IPS-18c (cell line): Measurements from ENCODE around the gene ARMC9.

Experiments
- H3K4me3 ChIP-seq: 2 replicates; pipeline ENCODE4 v1.7.0; 2013; ENCODE audit warnings: low read depth, mild to moderate bottlenecking, low read length, moderate library complexity; ENCODE audit not compliant: insufficient read depth
- H3K9me3 ChIP-seq: one replicate; pipeline ENCODE4 v1.6.1; 2013; ENCODE audit warnings: mild to moderate bottlenecking, low read length, moderate library complexity; ENCODE audit not compliant: control insufficient read depth, insufficient read depth

ARMC9 gene

DNA sequence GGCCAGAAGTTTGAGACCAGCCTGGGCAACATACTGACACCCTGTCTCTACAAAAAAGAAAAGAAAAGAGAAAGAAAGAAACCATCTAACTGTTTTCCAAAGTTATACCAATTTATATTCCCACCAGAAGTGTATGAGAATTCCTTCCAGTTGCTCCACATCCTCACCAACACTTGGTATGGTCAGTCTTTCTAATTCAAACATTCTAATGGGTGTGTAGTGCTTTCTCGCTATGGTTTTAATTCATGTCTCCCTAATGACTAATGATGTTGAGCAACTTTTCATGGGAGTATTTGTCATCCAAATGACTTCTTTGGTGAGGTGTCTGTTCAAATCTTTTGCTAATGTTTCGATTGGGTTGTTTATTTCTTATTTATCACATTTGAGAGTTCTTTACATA lies 186.5 kb downstream of the ARMC9 start:
- Histone ChIP-seq H3K4me3 (no peak overlapping the region), H3K9me3 (no peaks in the 10 kb centered on the region)

DNA sequence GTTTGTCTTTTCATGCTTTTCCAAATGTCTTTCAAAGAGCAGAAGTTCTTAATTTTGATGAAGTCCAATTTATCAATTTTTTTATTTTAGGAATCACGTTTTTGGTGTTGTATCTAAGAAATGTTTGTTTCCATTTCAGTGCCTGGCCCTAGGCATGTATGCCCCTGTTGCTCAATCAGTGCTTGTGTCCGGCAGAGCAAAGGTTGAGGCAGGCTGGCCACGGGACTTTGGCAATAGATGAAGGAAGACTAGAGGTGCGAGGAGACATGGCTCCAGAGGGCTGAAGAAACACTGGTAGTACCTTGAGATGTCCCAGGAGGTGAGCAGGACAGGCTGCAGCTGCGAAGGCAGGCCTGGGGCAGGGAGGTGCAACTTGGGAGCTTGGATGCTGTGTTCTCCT lies 187.0 kb downstream of the ARMC9 start:
- no peak overlapping the region for H3K4me3 ChIP-seq
- H3K9me3 ChIP-seq: no peaks in the 10 kb centered on the region

DNA sequence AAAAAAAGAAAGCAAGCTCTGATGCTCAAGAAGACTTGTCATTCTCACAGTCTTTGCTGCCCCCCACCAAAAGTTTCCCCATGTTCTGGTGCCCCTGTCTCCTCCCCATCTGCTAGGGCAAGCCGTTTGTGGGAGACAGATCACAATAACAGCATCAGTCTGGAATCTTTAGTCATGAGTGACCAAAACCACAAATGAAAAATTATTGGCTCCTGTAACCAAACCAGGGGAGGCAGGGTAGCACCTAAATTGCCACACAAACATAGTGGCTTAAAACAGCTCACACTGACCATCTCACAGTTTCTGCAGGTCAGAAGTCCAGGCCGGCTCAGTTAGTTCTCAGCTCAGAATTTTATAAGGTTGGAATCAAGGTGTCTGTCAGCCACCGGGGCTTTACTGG lies 188.0 kb downstream of the ARMC9 start:
- H3K4me3 ChIP-seq: no peak overlapping the region
- no peaks in the 10 kb centered on the region for H3K9me3 ChIP-seq

DNA sequence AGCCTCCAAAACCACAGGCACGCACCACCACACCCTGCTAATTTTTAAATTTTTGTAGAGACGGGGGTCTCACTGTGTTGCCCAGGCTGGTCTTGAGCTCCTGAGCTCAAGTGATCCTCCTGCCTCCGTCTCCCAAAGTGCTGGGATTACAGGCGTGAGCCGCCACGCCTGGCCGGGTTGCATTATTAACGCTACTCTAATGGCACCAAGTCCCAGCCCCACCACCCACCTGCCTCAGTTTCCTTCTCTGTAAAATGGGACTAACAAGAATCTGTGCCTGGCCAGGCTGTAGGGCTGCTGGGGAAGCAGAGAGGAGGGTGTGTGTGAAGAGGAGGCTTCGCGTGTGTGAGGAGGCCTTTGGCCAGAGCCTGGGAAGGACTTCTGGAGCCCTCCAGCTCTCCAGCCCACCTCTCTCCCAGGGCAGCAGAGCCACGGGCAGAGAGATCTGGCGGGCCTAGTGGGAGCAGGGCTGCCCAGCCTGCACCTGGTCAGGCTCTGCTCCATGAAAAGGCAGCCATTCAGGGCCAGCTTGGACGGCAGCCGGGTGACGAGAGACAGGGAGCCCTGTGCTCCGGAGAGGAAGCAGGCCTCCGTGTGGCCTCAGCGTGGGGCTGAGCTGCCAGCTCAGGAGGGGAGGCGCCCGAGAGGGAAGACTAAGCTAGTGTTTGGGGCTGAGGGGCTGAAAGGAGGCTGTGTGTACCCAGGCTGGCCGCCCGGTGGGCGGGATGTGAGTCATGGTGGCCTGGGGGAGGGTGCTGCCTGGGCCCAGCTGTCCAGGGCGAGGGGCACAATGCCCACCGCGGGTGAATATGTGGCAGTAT lies 189.7 kb downstream of the ARMC9 start:
- no peak overlapping the region for H3K4me3 ChIP-seq
- no peaks in the 10 kb centered on the region for H3K9me3 ChIP-seq

DNA sequence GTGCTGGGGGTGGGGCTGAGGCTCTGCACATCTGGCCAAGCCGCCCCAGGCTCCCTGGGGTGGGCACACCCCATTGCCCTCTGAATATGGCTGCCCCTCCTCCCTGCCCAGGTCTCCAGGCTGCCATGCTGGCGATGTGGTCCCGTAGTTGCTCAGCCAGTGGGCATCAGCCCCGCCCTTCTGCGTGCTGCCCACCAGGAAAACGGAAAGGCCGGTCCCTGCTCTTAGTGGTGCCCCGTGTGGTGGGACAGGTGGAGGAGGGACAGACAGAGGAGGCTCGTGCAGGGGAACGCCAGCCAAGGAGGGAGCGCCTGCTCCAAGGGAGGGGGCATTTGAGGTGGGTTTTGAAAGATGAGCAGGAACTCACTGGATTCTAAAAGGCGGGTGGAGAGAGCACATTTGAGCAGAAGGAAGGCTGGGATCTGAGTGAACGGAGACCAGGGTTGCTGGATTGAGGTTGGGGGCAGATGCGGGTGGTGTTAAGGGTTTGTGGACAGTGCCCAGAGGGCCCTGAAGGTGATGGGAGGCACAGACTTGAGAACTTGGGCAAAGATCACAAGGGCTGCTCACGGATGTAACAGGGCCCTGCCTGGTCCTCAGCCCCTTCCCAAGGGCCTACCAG lies 190.4 kb downstream of the ARMC9 start:
- H3K9me3 ChIP-seq: no peaks in the 10 kb centered on the region
- H3K4me3 ChIP-seq: no peak overlapping the region

DNA sequence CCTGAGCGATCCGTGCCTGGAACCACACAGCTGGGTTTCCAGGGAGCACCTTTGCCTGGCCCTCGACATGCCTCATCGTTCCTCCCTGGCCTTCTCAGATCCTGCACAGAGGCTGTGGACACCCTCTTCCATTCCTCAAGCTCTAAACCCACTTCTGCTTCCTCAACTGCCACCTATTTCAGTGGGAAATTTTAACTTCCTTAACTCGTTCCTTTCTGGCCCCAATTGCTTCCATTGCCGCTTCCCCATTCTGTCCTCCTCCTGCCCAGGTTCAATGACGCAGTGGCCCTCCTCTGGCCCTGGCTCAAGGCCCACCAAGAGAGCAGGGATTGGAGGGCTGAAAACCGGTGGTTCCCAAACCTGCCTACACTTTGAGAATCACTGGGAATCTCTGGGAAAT lies 192.2 kb downstream of the ARMC9 start:
- Histone ChIP-seq H3K9me3 (no peaks in the 10 kb centered on the region), H3K4me3 (no peak overlapping the region)

DNA sequence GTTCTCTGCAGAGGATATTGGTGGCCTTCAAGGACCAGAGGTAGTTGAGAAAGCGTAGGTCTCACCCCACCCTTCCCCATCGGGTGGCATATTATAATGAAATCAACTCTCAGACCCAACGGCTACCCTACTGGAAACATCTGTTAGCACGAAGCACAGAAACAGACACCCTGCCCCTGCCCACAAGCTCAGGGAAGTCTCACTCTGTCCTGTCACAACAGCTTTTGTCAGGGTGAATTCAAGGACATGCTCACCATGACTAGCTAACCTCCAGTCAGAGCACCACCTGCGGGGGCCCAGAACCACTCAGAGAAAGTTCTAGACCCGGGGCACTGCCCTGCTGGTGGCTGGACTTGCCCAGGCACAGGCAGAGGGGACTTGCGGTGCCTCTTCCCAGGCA lies 193.6 kb downstream of the ARMC9 start:
- no peaks in the 10 kb centered on the region for H3K9me3 ChIP-seq
- H3K4me3 ChIP-seq: no peak overlapping the region

DNA sequence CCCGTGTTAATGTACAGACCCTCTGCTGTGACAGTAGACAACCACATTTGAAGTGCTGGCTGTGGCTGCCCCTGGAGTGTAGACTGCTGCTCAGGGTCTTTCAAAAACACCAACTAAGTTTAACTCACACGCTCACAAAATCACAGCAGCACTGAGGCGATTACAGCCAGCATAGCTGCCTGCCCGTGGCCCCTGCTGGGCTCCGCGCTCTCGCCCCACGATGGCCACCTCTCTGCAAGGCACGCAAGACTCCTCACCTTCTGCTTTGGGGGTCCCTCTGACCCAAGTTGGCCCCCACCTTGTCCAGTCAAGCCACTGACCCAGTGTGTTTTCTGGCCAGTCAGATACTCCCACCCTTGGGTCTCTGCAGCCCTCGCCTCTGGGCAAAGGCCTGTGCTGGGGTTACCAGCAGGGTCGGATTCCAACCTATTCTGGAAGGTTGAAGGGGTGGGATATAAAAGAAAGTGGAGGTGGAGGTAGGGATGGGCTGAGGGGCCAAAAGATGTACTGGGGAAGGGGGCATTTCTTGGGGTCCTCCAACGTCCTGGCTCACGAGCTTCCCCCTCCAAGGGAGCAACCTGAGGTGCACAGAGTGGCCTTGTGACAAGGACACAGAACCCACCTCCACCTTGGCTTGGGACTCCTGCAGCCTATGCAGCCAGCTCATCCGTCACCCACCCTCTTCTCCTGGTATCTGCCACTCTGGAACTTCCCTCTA lies 194.2 kb downstream of the ARMC9 start:
- Histone ChIP-seq H3K9me3 (no peaks in the 10 kb centered on the region), H3K4me3 (no peak overlapping the region)

DNA sequence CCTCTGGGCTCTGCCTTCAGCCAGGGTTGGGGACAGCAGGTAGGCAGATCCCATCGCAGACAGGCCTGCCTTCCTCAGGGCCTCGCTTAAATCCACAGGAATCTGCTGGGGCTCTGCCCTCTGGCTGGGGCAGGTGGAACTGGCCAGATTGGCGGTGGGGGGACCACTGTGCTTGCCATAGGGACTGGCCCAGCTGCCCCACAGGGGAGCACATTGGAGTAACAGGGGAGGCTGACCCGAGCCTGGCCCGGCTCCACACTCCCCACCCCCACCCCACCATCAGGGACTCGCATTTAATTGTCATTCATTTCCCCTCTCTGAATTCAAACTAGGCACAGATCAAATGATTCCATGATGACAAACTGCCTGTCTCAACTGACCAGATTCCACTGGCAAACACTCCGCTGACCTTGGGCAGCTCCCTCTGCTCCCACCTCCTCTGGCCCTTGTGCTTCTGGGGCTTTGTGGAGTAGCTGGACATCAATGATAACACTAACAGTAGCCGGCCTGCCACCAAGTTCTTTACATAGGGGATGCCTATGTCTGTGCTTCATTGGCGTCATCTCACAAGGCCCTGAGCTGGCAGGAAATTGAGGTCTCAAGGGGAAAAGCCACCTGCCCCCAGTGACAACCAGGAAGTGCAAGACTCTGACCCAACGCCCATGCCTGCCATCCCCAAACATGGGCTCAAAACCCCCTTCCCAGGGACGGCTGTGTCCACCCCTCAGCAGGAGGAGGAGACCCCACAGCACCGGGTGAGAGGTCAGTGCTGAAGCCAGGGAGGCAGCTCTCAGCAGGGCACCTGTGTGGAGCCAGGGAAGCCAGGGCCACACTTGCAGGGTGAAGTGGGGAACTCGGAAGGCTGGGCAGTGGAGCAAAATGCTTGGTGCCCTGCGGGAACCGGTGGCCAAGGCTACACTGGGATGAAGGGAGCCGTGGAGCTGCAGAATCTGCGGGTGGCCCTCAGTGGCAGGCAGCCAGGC lies 195.0 kb downstream of the ARMC9 start:
- Histone ChIP-seq H3K4me3 (no peak overlapping the region; the same call in 1 of the 2 replicates), H3K9me3 (no peaks in the 10 kb centered on the region)

DNA sequence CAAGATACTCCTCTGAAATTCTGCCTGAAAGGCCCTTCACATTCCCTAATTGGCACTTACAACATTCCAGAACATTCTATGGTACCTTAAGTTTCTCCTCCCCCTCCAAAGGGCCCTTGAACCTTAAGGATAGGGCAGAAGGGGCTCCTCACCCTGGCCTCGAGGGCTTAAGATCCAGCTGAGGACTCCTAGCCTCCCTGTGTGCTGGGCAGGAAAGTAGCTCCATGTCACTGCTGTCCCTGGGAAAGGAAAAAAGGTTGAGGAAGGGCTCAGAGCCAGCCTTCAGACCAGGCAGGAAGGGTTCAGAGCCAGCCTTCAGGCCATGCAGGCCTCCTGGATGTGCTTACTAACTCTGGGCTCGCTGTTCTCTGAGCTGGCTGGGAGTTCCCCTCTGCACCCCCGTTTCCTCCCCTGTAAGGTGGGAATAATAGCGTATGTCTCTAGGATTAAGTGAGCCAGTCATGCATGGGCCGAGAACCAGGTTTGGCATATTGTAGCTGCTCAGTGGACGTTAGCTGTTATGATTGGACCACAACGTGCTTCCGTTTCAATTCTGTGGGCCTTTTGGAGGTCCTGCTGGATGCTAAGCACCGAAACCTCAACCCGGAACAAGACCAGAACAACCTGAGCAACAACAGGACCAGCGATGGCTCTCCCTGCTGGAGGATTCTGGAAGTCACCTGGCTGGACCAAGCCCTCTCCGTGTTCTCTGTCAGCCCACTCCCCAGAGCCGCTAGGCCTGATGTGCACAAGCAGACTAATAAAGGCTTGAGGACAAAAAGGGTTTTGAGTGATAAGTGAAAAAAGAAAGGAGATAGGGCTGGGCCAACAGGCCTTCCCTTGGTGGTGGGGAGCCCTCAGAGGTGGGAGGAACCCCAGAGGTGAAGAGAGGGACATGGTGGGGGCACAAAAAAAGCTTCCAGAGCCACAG lies 196.0 kb downstream of the ARMC9 start:
- H3K4me3 ChIP-seq: peak overlapping the region; percentile 43; the same call in 1 of the 2 replicates
- H3K9me3 ChIP-seq: no peaks in the 10 kb centered on the region

DNA sequence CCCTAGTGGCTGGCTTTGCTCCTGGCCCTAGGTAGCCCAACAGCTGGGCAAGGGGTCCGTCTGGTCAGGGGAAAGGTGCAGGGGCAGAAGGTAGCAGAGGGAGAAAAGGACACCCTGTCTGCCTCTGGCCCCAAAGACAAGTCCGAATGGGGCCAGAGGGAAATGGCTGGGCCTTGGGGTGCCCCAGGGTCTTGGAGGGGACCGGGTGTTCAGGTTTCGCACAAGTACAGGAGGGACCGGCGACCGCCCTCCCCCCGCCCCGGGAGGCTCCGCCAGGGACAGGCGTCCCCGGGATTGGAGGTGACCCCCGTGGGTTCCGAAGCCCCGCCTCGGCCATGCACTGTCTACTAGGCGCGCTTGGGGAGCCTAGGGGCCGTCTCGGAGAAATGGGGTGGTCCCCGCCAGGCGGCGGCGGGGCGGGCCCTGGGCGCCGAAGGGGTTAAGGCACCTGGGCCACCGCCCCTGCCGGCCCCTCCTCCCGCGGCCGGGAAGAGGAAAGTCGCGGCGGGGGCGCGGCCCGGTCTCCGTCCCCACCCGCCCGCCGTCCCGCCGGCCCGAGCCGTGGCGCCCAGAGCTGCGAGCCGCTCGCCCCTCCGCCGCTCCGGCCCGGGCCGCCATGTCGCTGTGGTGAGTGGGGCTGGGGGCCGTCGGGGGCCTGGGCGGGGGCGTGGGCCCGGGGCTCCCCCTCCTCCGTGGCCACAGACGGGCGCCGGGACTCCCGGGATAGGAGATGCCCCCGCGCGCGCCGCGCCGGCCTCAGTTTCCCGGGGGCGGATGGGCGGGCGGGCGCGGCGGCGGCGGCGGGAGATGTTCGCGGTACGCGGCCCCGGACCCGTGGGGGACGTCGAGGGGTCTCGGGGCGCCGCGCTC lies 197.0 kb downstream of the ARMC9 start, which contains the start of gene B3GNT7:
B3GNT7 (plus strand) TSS at position 523 of the 870 bp plus-strand sequence; CDS start at position 617, 94 bp downstream.
- Histone ChIP-seq H3K4me3 (peak within 1 kb of the TSS; percentile 61), H3K9me3 (no peaks in the 10 kb centered on the region)

DNA sequence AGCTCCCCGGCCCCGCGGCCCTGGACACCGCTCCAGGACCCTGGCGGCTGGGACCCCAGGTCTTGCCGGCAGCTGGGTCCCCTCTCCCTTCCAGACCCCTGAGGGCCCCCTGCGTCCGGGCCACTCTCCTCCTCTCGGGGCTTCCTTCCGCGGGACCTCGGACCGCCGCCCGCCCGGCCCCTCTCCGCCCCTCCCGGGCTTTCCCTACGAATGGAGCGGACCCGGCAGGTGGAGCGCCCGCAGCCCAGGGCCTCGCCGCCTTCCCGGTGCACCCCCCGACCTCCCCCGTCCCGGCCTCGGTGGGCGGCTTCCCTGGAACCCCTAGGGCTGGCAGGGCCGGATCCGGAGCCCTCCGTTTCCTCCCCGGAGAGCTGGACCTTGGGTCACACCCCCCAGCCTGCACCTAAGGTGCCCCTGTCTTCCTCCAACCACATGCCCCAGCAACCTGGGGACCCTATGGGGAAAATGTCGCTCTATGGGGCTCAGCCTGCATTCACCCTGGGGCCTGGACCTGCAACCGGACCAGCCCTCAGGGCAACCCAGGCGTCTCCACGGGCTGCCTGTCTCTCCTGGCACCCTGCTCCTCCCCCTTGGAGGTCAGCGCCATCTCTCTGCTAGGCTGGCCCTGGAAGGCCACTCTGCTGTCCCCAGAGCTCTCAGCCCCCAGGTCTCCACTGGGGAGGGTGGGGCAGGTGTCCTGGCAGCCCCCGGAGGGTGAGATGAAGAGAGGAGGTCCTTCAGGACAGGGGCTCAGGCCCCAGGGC lies 197.8 kb downstream of the ARMC9 start:
- Histone ChIP-seq H3K4me3 (peak overlapping the region; percentile 61), H3K9me3 (no peaks in the 10 kb centered on the region)

DNA sequence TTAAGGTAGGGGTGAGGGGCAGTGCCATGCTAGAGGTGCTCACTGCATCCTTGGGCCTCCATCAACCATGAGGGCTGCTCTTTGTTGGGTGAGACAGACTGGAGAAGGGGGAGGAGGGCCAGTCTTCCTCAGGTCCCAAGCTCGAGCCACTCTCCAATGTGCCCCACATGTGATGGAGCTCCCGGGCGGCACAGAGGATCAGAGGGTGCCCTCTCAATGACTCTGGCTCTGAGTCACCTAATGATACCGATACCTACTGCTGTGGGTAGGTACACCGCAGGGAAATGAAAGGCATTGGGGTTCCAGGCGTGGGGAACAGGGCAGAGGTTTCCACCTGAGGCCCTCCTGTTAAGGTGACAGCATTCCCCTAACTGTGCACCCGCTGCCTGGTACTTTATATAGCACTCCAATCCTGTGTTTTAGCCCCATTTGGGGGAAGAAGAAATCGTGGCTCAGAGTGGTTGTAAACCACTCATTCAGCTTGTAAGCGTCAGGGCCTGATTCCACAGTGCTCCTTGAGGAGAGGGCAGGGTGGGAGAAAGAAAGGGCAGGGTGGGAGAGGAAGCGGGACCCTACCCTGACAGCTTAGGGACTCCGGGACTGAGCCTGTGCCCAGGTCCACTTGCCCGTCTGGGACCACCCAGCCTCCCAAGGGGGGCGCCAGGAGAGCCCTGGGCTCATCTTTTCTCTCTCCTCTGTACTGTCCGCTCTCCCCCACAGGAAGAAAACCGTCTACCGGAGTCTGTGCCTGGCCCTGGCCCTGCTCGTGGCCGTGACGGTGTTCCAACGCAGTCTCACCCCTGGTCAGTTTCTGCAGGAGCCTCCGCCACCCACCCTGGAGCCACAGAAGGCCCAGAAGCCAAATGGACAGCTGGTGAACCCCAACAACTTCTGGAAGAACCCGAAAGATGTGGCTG lies 198.8 kb downstream of the ARMC9 start:
- peak overlapping the region; percentile 61; the same call in 1 of the 2 replicates for H3K4me3 ChIP-seq
- H3K9me3 ChIP-seq: no peaks in the 10 kb centered on the region

DNA sequence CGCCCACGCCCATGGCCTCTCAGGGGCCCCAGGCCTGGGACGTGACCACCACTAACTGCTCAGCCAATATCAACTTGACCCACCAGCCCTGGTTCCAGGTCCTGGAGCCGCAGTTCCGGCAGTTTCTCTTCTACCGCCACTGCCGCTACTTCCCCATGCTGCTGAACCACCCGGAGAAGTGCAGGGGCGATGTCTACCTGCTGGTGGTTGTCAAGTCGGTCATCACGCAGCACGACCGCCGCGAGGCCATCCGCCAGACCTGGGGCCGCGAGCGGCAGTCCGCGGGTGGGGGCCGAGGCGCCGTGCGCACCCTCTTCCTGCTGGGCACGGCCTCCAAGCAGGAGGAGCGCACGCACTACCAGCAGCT lies 199.5 kb downstream of the ARMC9 start:
- Histone ChIP-seq H3K4me3 (no peak overlapping the region), H3K9me3 (no peaks in the 10 kb centered on the region)
